CD4-positive, alpha-beta T cell (primary cell): ENCODE data around the gene ST3GAL3. TPM values are rescaled to one million over a fixed set of nuclear protein-coding genes. Genes with fewer than 3 reads are reported as not detected.

ENCODE experiments used
- ATAC-seq: fragments of 200-7000 bp; cut with Tn5 transposase; one replicate; pipeline ENCODE4 v1.10.0; 2022; ENCODE audit warnings: mild to moderate bottlenecking; ENCODE audit not compliant: poor library complexity
- CTCF ChIA-PET: fragments of 350-600 bp; sonication (Branson Sonifier 250); formaldehyde crosslinking; loops from one replicate; lab custom pipeline; 2021; ENCODE audit warnings: antibody characterized with exemption, inconsistent platforms; lab: Charles Lee
- POLR2A ChIA-PET: fragments of 350-600 bp; sonication (Branson Sonifier 250); formaldehyde crosslinking; loops from one replicate; lab custom pipeline; 2021; ENCODE audit warnings: antibody characterized with exemption, inconsistent platforms; lab: Charles Lee
- DNase-seq, 14 experiments: peaks; one replicate each; pipeline ENCODE4 v3.0.0-alpha.2; 2013 to 2020; ENCODE audit warnings: mixed read lengths in 2 of 14
- H3K27ac ChIP-seq, 2 donors: one replicate each; pipeline versions ENCODE4 v1.5.1 to v1.7.0; 2013; ENCODE audit warnings: low read length in 2 of 2, low read depth in 1 of 2, mild to moderate bottlenecking in 1 of 2
- H3K27me3 ChIP-seq, 2 experiments: 1 replicate in 1 of 2; 2 replicates in 1 of 2; pipeline versions ENCODE4 v1.6.1 to v1.7.0; 2013; ENCODE audit warnings: low read length in 2 of 2, control low read depth in 1 of 2, mild to moderate bottlenecking in 1 of 2, moderate library complexity in 1 of 2; ENCODE audit not compliant: insufficient read depth in 2 of 2, control insufficient read depth in 1 of 2
- H3K36me3 ChIP-seq: one replicate; pipeline ENCODE4 v1.6.1; 2013; ENCODE audit warnings: low read length, control low read depth; ENCODE audit not compliant: insufficient read depth
- H3K4me1 ChIP-seq: one replicate; pipeline ENCODE4 v1.6.1; 2013; ENCODE audit warnings: low read length, control low read depth; ENCODE audit not compliant: insufficient read depth
- H3K4me3 ChIP-seq: one replicate; pipeline ENCODE4 v1.5.1; 2013; ENCODE audit warnings: mild to moderate bottlenecking, low read length, moderate library complexity
- H3K9me3 ChIP-seq, 2 experiments: 1 replicate in 1 of 2; 2 replicates in 1 of 2; pipeline versions ENCODE4 v1.6.1 to v1.7.0; 2013; ENCODE audit warnings: low read length in 2 of 2, mild to moderate bottlenecking in 2 of 2, control low read depth in 1 of 2, moderate library complexity in 1 of 2; ENCODE audit not compliant: control insufficient read depth in 1 of 2, insufficient read depth in 1 of 2
- H3K27ac Mint-ChIP-seq: one replicate; pipeline ENCODE4 v1.8.0; 2020; ENCODE audit warnings: mixed read lengths
- H3K27me3 Mint-ChIP-seq: one replicate; pipeline ENCODE4 v1.8.0; 2021; ENCODE audit warnings: mixed read lengths
- H3K36me3 Mint-ChIP-seq: one replicate; pipeline ENCODE4 v1.8.0; 2021; ENCODE audit warnings: low read depth, mixed read lengths
- H3K4me1 Mint-ChIP-seq: one replicate; pipeline ENCODE4 v1.8.0; 2021; ENCODE audit warnings: low read depth, mixed read lengths
- H3K4me3 Mint-ChIP-seq: one replicate; pipeline ENCODE4 v1.8.0; 2020; ENCODE audit warnings: mild to moderate bottlenecking, mixed read lengths
- H3K9me3 Mint-ChIP-seq: one replicate; pipeline ENCODE4 v1.8.0; 2020; ENCODE audit warnings: mixed read lengths
- intact Hi-C, 2 experiments: fragments of 100-400 bp; cut with DNase I in 1 of 2; cut with micrococcal nuclease in 1 of 2; formaldehyde crosslinking; loops; one replicate each; pipeline versions ENCODE4 v1.15.1 to v1.9.0; 2023 to 2025; cut with DNase I, micrococcal nuclease
- total RNA-seq, 174 experiments: library from RNA in 2 of 174; stranded (reverse) in 2 of 174; gene quantifications; one replicate each; pipeline ENCODE4 v1.2.3 and lab custom pipeline; 2021 to 2026
- TF ChIP-seq, protein P1 (sequence below): fragments of 200-600 bp; IDR thresholded peaks from one replicate; pipeline ENCODE4 v1.8.0; 2022; ENCODE audit warnings: antibody characterized with exemption, mild to moderate bottlenecking

ST3GAL3 gene
- total RNA-seq, 2 experiments from 2014 or later: 17.6 to 20.5 TPM

DNA sequence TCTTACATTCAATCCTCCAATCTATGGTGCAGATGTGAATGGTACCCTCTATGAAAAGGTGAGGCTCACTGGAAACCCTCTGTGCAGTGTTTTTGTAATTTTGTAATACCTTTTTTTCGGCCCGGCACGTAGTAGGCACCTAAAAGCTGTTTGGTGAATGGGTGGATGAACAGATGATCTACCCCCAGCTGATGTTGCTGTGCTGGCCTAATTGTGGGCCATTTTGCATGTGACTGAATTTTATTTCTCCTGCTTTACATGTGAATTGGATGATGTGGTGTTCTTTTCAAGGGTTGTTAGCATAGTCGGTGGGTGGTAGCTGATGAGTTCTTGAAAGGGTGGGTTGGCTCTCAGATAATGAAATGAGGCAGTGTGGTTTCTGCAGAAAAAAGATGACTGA lies 47.0 kb upstream of the ST3GAL3 start:
- Mint-ChIP-seq H3K9me3 (no peaks in the 10 kb centered on the region), H3K36me3 (peaks cover 93% of the 10 kb centered on the region), H3K27me3 (no peaks in the 10 kb centered on the region), H3K27ac (no peak overlapping the region), H3K4me1 (peaks cover 7% of the 10 kb centered on the region), H3K4me3 (no peak overlapping the region)
- Histone ChIP-seq H3K4me1 (no peaks in the 10 kb centered on the region), H3K27me3 (no peaks in the 10 kb centered on the region), H3K27ac (no peak overlapping the region), H3K9me3 (no peaks in the 10 kb centered on the region), H3K36me3 (peaks cover 96% of the 10 kb centered on the region), H3K4me3 (no peak overlapping the region)
- DNase-seq (no peak), ATAC-seq (no peak)
- POLR2A ChIA-PET: interaction anchor here (2.1 kb wide), 1 partner anchor 10 kb away, joined by 19 read pairs; the partner anchor contains the start of gene KDM4A
- CTCF ChIA-PET: interaction anchor here (1.4 kb wide), 1 partner anchor 9 kb away, joined by 4 read pairs; no protein-coding TSS in a partner anchor
- TF ChIP-seq, protein P1, sequence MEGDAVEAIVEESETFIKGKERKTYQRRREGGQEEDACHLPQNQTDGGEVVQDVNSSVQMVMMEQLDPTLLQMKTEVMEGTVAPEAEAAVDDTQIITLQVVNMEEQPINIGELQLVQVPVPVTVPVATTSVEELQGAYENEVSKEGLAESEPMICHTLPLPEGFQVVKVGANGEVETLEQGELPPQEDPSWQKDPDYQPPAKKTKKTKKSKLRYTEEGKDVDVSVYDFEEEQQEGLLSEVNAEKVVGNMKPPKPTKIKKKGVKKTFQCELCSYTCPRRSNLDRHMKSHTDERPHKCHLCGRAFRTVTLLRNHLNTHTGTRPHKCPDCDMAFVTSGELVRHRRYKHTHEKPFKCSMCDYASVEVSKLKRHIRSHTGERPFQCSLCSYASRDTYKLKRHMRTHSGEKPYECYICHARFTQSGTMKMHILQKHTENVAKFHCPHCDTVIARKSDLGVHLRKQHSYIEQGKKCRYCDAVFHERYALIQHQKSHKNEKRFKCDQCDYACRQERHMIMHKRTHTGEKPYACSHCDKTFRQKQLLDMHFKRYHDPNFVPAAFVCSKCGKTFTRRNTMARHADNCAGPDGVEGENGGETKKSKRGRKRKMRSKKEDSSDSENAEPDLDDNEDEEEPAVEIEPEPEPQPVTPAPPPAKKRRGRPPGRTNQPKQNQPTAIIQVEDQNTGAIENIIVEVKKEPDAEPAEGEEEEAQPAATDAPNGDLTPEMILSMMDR: no peak
- intact Hi-C loops: no loop called here

DNA sequence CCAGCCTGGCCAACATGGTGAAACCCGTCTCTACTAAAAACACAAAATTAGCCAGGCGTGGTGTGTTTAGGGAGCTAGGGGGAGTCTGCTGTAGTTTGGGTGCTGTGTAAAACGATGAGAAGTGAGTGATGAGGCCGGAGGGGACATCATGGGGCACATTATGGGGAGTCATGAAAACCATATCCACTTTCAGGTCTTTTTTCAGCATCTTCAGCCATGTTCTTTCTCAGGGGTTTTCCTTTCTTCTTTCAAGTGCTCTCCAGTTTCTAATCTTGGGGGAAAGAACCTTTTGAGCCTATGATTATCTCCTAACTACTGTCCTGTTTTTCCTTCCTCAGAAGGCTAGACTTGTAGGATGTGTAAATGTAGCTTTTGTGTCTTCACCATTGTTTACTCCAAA lies 43.0 kb upstream of the ST3GAL3 start:
- Histone ChIP-seq H3K27ac (no peak overlapping the region), H3K36me3 (peaks cover 99% of the 10 kb centered on the region), H3K4me3 (no peak overlapping the region), H3K9me3 (no peaks in the 10 kb centered on the region), H3K4me1 (no peaks in the 10 kb centered on the region), H3K27me3 (no peaks in the 10 kb centered on the region)
- ChIA-PET POLR2A (no interaction called here), CTCF (no interaction called here)
- Mint-ChIP-seq H3K9me3 (no peaks in the 10 kb centered on the region), H3K36me3 (peaks cover 95% of the 10 kb centered on the region), H3K27ac (no peak overlapping the region), H3K4me3 (no peak overlapping the region), H3K4me1 (peaks cover 4% of the 10 kb centered on the region), H3K27me3 (no peaks in the 10 kb centered on the region)
- TF ChIP-seq, protein P1: no peak
- intact Hi-C loops: no loop called here
- ATAC-seq: no peak
- no peak for DNase-seq

GRCh38 chr1:43666608-43667007 lies 40.7 kb upstream of the ST3GAL3 start:
- H3K36me3 Mint-ChIP-seq: peaks cover 98% of the 10 kb centered on the region
- Histone ChIP-seq H3K4me3 (no peak overlapping the region), H3K4me1 (no peaks in the 10 kb centered on the region), H3K27me3 (no peaks in the 10 kb centered on the region), H3K36me3 (peaks cover 98% of the 10 kb centered on the region), H3K9me3 (no peaks in the 10 kb centered on the region), H3K27ac (no peak overlapping the region)
- no peak overlapping the region for H3K4me3 Mint-ChIP-seq
- ATAC-seq (no peak), DNase-seq (no peak)
- intact Hi-C loops: no loop called here
- H3K27ac Mint-ChIP-seq: no peak overlapping the region
- H3K27me3 Mint-ChIP-seq: no peaks in the 10 kb centered on the region
- ChIA-PET POLR2A (interaction anchor here (1.1 kb wide), 1 partner anchor 40 kb away, joined by 3 read pairs; no protein-coding TSS in a partner anchor), CTCF (no interaction called here)
- no peaks in the 10 kb centered on the region for H3K9me3 Mint-ChIP-seq
- TF ChIP-seq, protein P1: no peak
- H3K4me1 Mint-ChIP-seq: peaks cover 7% of the 10 kb centered on the region
